ENCODE measurements around the gene SLC22A3.
"Not testable (repeated sequence)": the region's sequence is repeated elsewhere in the genome, so short reads cannot be mapped to it uniquely, and the experiment has no call there.

- not testable (repeated sequence) for TF ChIP-seq CTCF, POLR2A (IDR thresholded peaks at IDR 0.05)
Measured at GRCh38 chr6:160476056-160476455, 127.9 kb downstream of the SLC22A3 start.

Measured in uterus (tissue), 2 donors.